Measurements from ENCODE around the gene CA5B. TPM values are rescaled to one million over a fixed set of nuclear protein-coding genes. Genes with fewer than 3 reads are reported as not detected.

Gene CA5B
- total and polyA plus RNA-seq, 2 donors (not counting 1 experiment from before 2014, with no cell fraction given): 7.4 to 11.6 TPM

GRCh38 chrX:15816886-15817285 lies 78.8 kb downstream of the CA5B start:
- Histone ChIP-seq H3K79me2 (ENCODE audit: control insufficient read depth, insufficient read depth, low read length) (no peaks in the 10 kb centered on the region), H3K36me3 (ENCODE audit: control insufficient read depth, insufficient read depth, low read length) (no peaks in the 10 kb centered on the region), H3K9ac (ENCODE audit: insufficient read depth, low read length) (no peak overlapping the region), H3K27ac (ENCODE audit: insufficient read depth, low read length) (no peak overlapping the region), H3K27me3 (ENCODE audit: control insufficient read depth, insufficient read depth, low read length) (no peaks in the 10 kb centered on the region), H3K9me3 (ENCODE audit: control insufficient read depth, insufficient read depth, low read depth, low read length) (no peaks in the 10 kb centered on the region), H3K4me3 (replicated peaks in 1 of 4; ENCODE audit: control extremely low read depth in 1 of 4, insufficient read depth in 1 of 4, low read depth in 3 of 4, low read length in 4 of 4) (no peak overlapping the region), H3K4me2 (ENCODE audit: extremely low read depth, insufficient read depth, low read length) (no peak overlapping the region), H4K20me1 (ENCODE audit: control insufficient read depth, extremely low read depth, insufficient read depth, low read length) (no peaks in the 10 kb centered on the region), H3K4me1 (ENCODE audit: control insufficient read depth, extremely low read depth, insufficient read depth, low read length) (no peaks in the 10 kb centered on the region), H2AFZ (ENCODE audit: low read length) (no peak overlapping the region)
- TF ChIP-seq CTCF (conservative IDR thresholded peaks at IDR 0.05 in 1 of 2, IDR thresholded peaks at IDR 0.05 in 1 of 2; ENCODE audit: low read depth in 1 of 2, low read length in 2 of 2) (no peak), EZH2 (IDR thresholded peaks at IDR 0.05; ENCODE audit: low read length, missing control alignments) (no peak)
- peak; percentile 11 to 48 for DNase-seq (ENCODE audit: low read depth in 2 of 2)

- H4K20me1 ChIP-seq (ENCODE audit: control insufficient read depth, extremely low read depth, insufficient read depth, low read length): no peaks in the 10 kb centered on the region
- H3K4me1 ChIP-seq (ENCODE audit: control insufficient read depth, extremely low read depth, insufficient read depth, low read length): no peaks in the 10 kb centered on the region
- no peak overlapping the region for H3K4me2 ChIP-seq (ENCODE audit: extremely low read depth, insufficient read depth, low read length)
- no peak overlapping the region for H3K9ac ChIP-seq (ENCODE audit: insufficient read depth, low read length)
- no peaks in the 10 kb centered on the region for H3K27me3 ChIP-seq (ENCODE audit: control insufficient read depth, insufficient read depth, low read length)
- no peaks in the 10 kb centered on the region for H3K79me2 ChIP-seq (ENCODE audit: control insufficient read depth, insufficient read depth, low read length)
- H3K4me3 ChIP-seq (replicated peaks in 1 of 4; ENCODE audit: control extremely low read depth in 1 of 4, insufficient read depth in 1 of 4, low read depth in 3 of 4, low read length in 4 of 4): no peak overlapping the region
- DNase-seq (ENCODE audit: low read depth in 2 of 2): peak; percentile 54 to 56
- peak overlapping the region; percentile 37 for H3K27ac ChIP-seq (ENCODE audit: insufficient read depth, low read length)
- TF ChIP-seq CTCF (conservative IDR thresholded peaks at IDR 0.05 in 1 of 2, IDR thresholded peaks at IDR 0.05 in 1 of 2; ENCODE audit: low read depth in 1 of 2, low read length in 2 of 2) (no peak), EZH2 (IDR thresholded peaks at IDR 0.05; ENCODE audit: low read length, missing control alignments) (no peak)
- H3K9me3 ChIP-seq (ENCODE audit: control insufficient read depth, insufficient read depth, low read depth, low read length): no peaks in the 10 kb centered on the region
- H2AFZ ChIP-seq (ENCODE audit: low read length): no peak overlapping the region
- no peaks in the 10 kb centered on the region for H3K36me3 ChIP-seq (ENCODE audit: control insufficient read depth, insufficient read depth, low read length)
Measured at GRCh38 chrX:15820106-15821073, 82.3 kb downstream of the CA5B start.

- no peak for DNase-seq (ENCODE audit: low read depth in 2 of 2)
- H3K27ac ChIP-seq (ENCODE audit: insufficient read depth, low read length): no peak overlapping the region
- TF ChIP-seq CTCF (conservative IDR thresholded peaks at IDR 0.05 in 1 of 2, IDR thresholded peaks at IDR 0.05 in 1 of 2; ENCODE audit: low read depth in 1 of 2, low read length in 2 of 2) (no peak), EZH2 (IDR thresholded peaks at IDR 0.05; ENCODE audit: low read length, missing control alignments) (no peak)
- no peaks in the 10 kb centered on the region for H3K36me3 ChIP-seq (ENCODE audit: control insufficient read depth, insufficient read depth, low read length)
- no peaks in the 10 kb centered on the region for H3K9me3 ChIP-seq (ENCODE audit: control insufficient read depth, insufficient read depth, low read depth, low read length)
- no peak overlapping the region for H3K9ac ChIP-seq (ENCODE audit: insufficient read depth, low read length)
- H3K4me3 ChIP-seq (replicated peaks in 1 of 4; ENCODE audit: control extremely low read depth in 1 of 4, insufficient read depth in 1 of 4, low read depth in 3 of 4, low read length in 4 of 4): no peak overlapping the region
- no peak overlapping the region for H2AFZ ChIP-seq (ENCODE audit: low read length)
- no peaks in the 10 kb centered on the region for H4K20me1 ChIP-seq (ENCODE audit: control insufficient read depth, extremely low read depth, insufficient read depth, low read length)
- H3K4me1 ChIP-seq (ENCODE audit: control insufficient read depth, extremely low read depth, insufficient read depth, low read length): no peaks in the 10 kb centered on the region
- no peak overlapping the region for H3K4me2 ChIP-seq (ENCODE audit: extremely low read depth, insufficient read depth, low read length)
- no peaks in the 10 kb centered on the region for H3K27me3 ChIP-seq (ENCODE audit: control insufficient read depth, insufficient read depth, low read length)
- no peaks in the 10 kb centered on the region for H3K79me2 ChIP-seq (ENCODE audit: control insufficient read depth, insufficient read depth, low read length)
Measured at GRCh38 chrX:15822922-15823321, 84.9 kb downstream of the CA5B start.
